ENCODE data around the gene DLG1. TPM values are rescaled to one million over a fixed set of nuclear protein-coding genes. Genes with fewer than 3 reads are reported as not detected.

DLG1 gene
- total and polyA plus RNA-seq, 9 of the 15 experiments (the other 6 are each of a cell fraction or from before 2014, with no cell fraction given), result 9.4 to 63.5 (median 43.6) TPM

DNA sequence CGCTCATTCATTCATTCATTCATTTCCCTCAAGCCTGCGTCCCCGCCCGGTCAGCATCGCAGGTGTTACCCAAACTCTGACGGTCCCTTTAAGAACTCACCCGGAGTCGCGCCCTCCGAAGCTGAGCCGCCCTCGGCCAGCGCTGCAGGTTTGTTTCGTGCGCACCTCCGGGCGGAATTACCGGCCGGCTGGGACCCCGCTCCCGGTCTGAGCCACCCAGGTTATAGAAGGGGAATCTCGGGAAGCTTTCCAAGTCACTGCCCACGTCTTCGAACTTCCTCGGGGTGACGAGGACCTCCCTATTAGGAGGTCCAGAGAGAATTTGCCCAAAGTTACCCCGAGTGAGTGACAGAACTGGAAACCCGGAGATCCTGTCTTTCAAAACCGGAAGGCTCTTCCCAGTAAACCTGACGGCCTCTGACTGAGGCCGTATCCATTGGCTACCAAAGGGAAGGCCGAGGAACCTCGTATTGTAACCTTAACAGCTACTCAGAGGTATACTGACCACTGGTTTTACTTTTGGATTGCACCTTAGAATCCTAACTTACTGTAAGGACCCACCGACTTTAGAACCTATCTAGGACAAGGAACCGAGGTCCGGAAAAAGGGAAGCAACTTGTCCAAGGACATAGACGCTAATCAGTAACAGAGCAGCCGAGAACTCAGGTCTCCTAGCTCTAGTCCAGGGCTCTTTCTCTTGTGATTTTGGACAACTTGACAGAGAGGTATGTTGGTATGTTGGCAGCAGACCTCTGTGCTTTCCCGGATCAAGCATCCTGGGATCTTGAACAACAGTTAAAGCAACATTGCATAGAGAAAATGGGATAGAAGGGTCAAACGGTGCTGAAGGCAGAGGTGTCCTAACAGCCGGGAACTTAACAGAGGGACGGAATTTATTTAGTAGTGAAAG, 788 bp upstream of the DLG1 start:
- POLR2A ChIA-PET, result interaction anchor here (0.5 to 2.0 kb wide), 5 partner anchors 10 to 257 kb away, joined by 3 to 9 read pairs (median 3); no protein-coding TSS in a partner anchor
- in situ Hi-C loops (cut with MboI), result no loop called here
- intact Hi-C loops (cut with micrococcal nuclease), result no loop called here
- Histone ChIP-seq H3K4me1 (replicated peaks in 1 of 2; ENCODE audit: control insufficient read depth in 2 of 2, insufficient read depth in 2 of 2, low read length in 2 of 2) (peaks cover 11 to 22% of the 10 kb centered on the region in 2 experiments; a peak in 4 of 5 replicates), H3K4me3 (peak overlapping the region; percentile 88), H3K9ac (ENCODE audit: insufficient read depth in 1 of 2, low read depth in 2 of 2, low read length in 2 of 2) (peak overlapping the region; percentile 84 to 92), H3K27me3 (ENCODE audit: control insufficient read depth in 2 of 2, insufficient read depth in 2 of 2, low read length in 2 of 2) (no peaks in the 10 kb centered on the region), H3K27ac (ENCODE audit: extremely low read depth, low read depth, low read length) (peak overlapping the region; percentile 91), H3K4me2 (ENCODE audit: insufficient read depth, low read length) (peak overlapping the region; percentile 92), H3K9me3 (replicated peaks; ENCODE audit: control insufficient read depth, insufficient read depth, low read depth, low read length) (no peaks in the 10 kb centered on the region), H3K9me1 (ENCODE audit: control insufficient read depth, insufficient read depth, low read length) (no peaks in the 10 kb centered on the region), H3K79me2 (ENCODE audit: control insufficient read depth, insufficient read depth, low read length) (peaks cover 35% of the 10 kb centered on the region), H2AFZ (ENCODE audit: low read depth, low read length) (peak overlapping the region; percentile 94), H3K36me3 (ENCODE audit: control insufficient read depth, insufficient read depth, low read length) (peaks cover 18% of the 10 kb centered on the region; the same call in 2 of the 3 replicates), H4K20me1 (replicated peaks; ENCODE audit: control insufficient read depth, insufficient read depth, low read length) (no peaks in the 10 kb centered on the region)
- 3% methylated on average over 41 of the region's 42 CpGs for WGBS (ENCODE audit: insufficient coverage, low coverage, missing lambda C conversion rate)
- DNase-seq (ENCODE audit: extremely low read depth in 1 of 4, low spot score in 3 of 4) (peak; percentile 60 to 73 (median 64)), FAIRE-seq (peak; percentile 90), ATAC-seq (peak; percentile 65)
- BruUV-seq (replicated peaks), result TSS peak; percentile 88
- CTCF ChIA-PET (ENCODE audit: low intra/inter-chr PET ratio), result no interaction called here
- TF ChIP-seq RBBP5 (IDR thresholded peaks at IDR 0.05; ENCODE audit: borderline replicate concordance, insufficient read depth, low read length, poor library complexity, severe bottlenecking) (peak; percentile 49), THRAP3 (IDR thresholded peaks at IDR 0.05; ENCODE audit: borderline replicate concordance) (no peak), RB1 (IDR thresholded peaks at IDR 0.05; ENCODE audit: low read depth) (no peak), NR2C2 (CRISPR knock-in tag; IDR thresholded peaks at IDR 0.05) (no peak), NR2C2 (tag; IDR thresholded peaks at IDR 0.05) (peak; percentile 39; the same call in 1 of the 2 replicates), NBN (IDR thresholded peaks at IDR 0.05; ENCODE audit: low read depth) (peak; percentile 34; the same call in 1 of the 2 replicates), TOE1 (IDR thresholded peaks at IDR 0.05; ENCODE audit: borderline replicate concordance) (no peak), TOE1 (CRISPR knock-in tag; IDR thresholded peaks at IDR 0.05; ENCODE audit: borderline replicate concordance, low read depth) (no peak), XRCC5 (IDR thresholded peaks at IDR 0.05; ENCODE audit: low read depth, low read length) (0 out of 2 replicates have a peak, but pooled peaks have one; percentile 2), TBP (optimal IDR thresholded peaks at IDR 0.05; ENCODE audit: low read depth, low read length) (peak; percentile 13), SP1 (CRISPR knock-in tag; IDR thresholded peaks at IDR 0.05) (peak; percentile 27; the same call in 1 of the 2 replicates), RFX1 (IDR thresholded peaks at IDR 0.05) (peak; percentile 82)
- TF ChIP-seq, protein P1, sequence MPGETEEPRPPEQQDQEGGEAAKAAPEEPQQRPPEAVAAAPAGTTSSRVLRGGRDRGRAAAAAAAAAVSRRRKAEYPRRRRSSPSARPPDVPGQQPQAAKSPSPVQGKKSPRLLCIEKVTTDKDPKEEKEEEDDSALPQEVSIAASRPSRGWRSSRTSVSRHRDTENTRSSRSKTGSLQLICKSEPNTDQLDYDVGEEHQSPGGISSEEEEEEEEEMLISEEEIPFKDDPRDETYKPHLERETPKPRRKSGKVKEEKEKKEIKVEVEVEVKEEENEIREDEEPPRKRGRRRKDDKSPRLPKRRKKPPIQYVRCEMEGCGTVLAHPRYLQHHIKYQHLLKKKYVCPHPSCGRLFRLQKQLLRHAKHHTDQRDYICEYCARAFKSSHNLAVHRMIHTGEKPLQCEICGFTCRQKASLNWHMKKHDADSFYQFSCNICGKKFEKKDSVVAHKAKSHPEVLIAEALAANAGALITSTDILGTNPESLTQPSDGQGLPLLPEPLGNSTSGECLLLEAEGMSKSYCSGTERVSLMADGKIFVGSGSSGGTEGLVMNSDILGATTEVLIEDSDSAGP (CRISPR knock-in tag; IDR thresholded peaks at IDR 0.05), result peak; percentile 95
- TF ChIP-seq, protein P2, sequence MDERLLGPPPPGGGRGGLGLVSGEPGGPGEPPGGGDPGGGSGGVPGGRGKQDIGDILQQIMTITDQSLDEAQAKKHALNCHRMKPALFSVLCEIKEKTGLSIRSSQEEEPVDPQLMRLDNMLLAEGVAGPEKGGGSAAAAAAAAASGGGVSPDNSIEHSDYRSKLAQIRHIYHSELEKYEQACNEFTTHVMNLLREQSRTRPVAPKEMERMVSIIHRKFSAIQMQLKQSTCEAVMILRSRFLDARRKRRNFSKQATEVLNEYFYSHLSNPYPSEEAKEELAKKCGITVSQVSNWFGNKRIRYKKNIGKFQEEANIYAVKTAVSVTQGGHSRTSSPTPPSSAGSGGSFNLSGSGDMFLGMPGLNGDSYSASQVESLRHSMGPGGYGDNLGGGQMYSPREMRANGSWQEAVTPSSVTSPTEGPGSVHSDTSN (CRISPR knock-in tag; IDR thresholded peaks at IDR 0.05; ENCODE audit: low read depth), result no peak
- TF ChIP-seq, protein P2 (tag; conservative IDR thresholded peaks at IDR 0.05; ENCODE audit: low read depth), result peak; percentile 32
